SK-N-SH (cell line): Measurements from ENCODE around the gene METTL3. TPM values are rescaled to one million over a fixed set of nuclear protein-coding genes. Genes with fewer than 3 reads are reported as not detected.

Experiments
- CTCF ChIA-PET: fragments of 300-600, 350-600 bp; formaldehyde crosslinking; extraction: SDS; loops from one replicate; lab custom pipeline; 2021; lab: Yijun Ruan, JAX
- POLR2A ChIA-PET: fragments of 350-600 bp; sonication (Branson Sonifier 250); formaldehyde crosslinking; extraction: SDS; loops from one replicate; lab custom pipeline; 2020; ENCODE audit warnings: antibody characterized with exemption, inconsistent platforms; lab: Yijun Ruan, JAX
- DNase-seq: peaks from one replicate; pipeline ENCODE4 v3.0.0; 2012
- H2AFZ ChIP-seq: fragments of 200-600 bp; sonication (generic); 2 replicates; pipeline ENCODE4 v1.8.1; 2016; ENCODE audit warnings: antibody characterized with exemption, mild to moderate bottlenecking, low read depth
- H3F3A ChIP-seq: fragments of 200-600 bp; sonication (generic); replicated peaks from 2 replicates; pipeline ENCODE3; 2016; ENCODE audit warnings: antibody characterized with exemption, mild to moderate bottlenecking; ENCODE audit not compliant: insufficient read depth
- H3K27ac ChIP-seq, 2 experiments: fragments of 200-500 bp in 1 of 2; fragments of 200-600 bp in 1 of 2; sonication (Bioruptor generic) in 1 of 2; sonication (generic), shearing (Covaris generic) in 1 of 2; 2 replicates each; pipeline versions ENCODE4 v1.5.1 to v1.6.1; 2014 to 2016; ENCODE audit warnings: low read depth in 2 of 2, inconsistent platforms in 1 of 2, low read length in 1 of 2, mild to moderate bottlenecking in 1 of 2, mixed read lengths in 1 of 2
- H3K27me3 ChIP-seq: fragments of 200-600 bp; sonication (generic), shearing (Covaris generic); 2 replicates; pipeline ENCODE4 v1.6.1; 2016; ENCODE audit warnings: mixed run types; ENCODE audit not compliant: insufficient read depth
- H3K36me3 ChIP-seq, 2 experiments: fragments of 200-500 bp in 1 of 2; fragments of 200-600 bp in 1 of 2; sonication (Bioruptor generic) in 1 of 2; sonication (generic) in 1 of 2; replicated peaks in 1 of 2; 2 replicates each; pipeline versions ENCODE3 to v1.5.1; 2014 to 2016; ENCODE audit warnings: low read length in 1 of 2, mild to moderate bottlenecking in 1 of 2; ENCODE audit not compliant: insufficient read depth in 2 of 2, control insufficient read depth in 1 of 2
- H3K4me1 ChIP-seq, 2 experiments: fragments of 200-500 bp in 1 of 2; fragments of 200-600 bp in 1 of 2; sonication (Bioruptor generic) in 1 of 2; sonication (generic), shearing (Covaris generic) in 1 of 2; 2 replicates each; pipeline versions ENCODE4 v1.5.1 to v1.6.1; 2014 to 2016; ENCODE audit warnings: low read depth in 1 of 2, low read length in 1 of 2, mixed run types in 1 of 2; ENCODE audit not compliant: insufficient read depth in 2 of 2, control insufficient read depth in 1 of 2
- H3K4me2 ChIP-seq: fragments of 200-600 bp; sonication (generic), shearing (Covaris generic); 2 replicates; pipeline ENCODE4 v1.6.1; 2017; ENCODE audit warnings: mixed run types
- H3K4me3 ChIP-seq, 2 experiments: fragments of 200-500 bp in 1 of 2; fragments of 200-600 bp in 1 of 2; sonication (Bioruptor generic) in 1 of 2; sonication (generic), shearing (Covaris generic) in 1 of 2; 2 replicates each; pipeline versions ENCODE4 v1.5.1 to v1.8.1; 2014 to 2016; ENCODE audit warnings: low read depth in 2 of 2, inconsistent platforms in 1 of 2, low read length in 1 of 2, mild to moderate bottlenecking in 1 of 2, mixed read lengths in 1 of 2, moderate library complexity in 1 of 2
- H3K79me2 ChIP-seq: fragments of 200-600 bp; sonication (generic); 2 replicates; pipeline ENCODE4 v1.8.1; 2017; ENCODE audit warnings: mild to moderate bottlenecking; ENCODE audit not compliant: insufficient read depth
- H3K9ac ChIP-seq: fragments of 200-600 bp; sonication (generic); 2 replicates; pipeline ENCODE4 v1.6.1; 2017; ENCODE audit warnings: mixed run types
- H3K9me2 ChIP-seq: fragments of 200-600 bp; sonication (generic); 2 replicates; pipeline ENCODE4 v1.6.1; 2017; ENCODE audit warnings: mixed run types
- H3K9me3 ChIP-seq: fragments of 200-600 bp; sonication (generic); 2 replicates; pipeline ENCODE4 v1.6.1; 2017; ENCODE audit warnings: mixed run types, mild to moderate bottlenecking, moderate library complexity
- H4K20me1 ChIP-seq: fragments of 200-600 bp; sonication (generic); 2 replicates; pipeline ENCODE4 v1.6.1; 2017; ENCODE audit warnings: mild to moderate bottlenecking, mixed run types; ENCODE audit not compliant: insufficient read depth
- CHD2 ChIP-seq: fragments of 150-350 bp; IDR thresholded peaks from 2 replicates; pipeline ENCODE4 v1.6.1; 2018; ENCODE audit warnings: low read length; ENCODE audit not compliant: partially characterized antibody
- ELF1 ChIP-seq: IDR thresholded peaks from 2 replicates; pipeline ENCODE4 v1.4.0; 2012
- FOXJ3 ChIP-seq: sonication (generic); formaldehyde crosslinking; IDR thresholded peaks from 2 replicates; pipeline ENCODE4 v1.5.1; 2020; ENCODE audit warnings: mild to moderate bottlenecking, missing genetic modification reagents
- FOXM1 ChIP-seq: IDR thresholded peaks from 2 replicates; pipeline ENCODE4 v1.4.0; 2012; ENCODE audit warnings: low read depth, mild to moderate bottlenecking
- GABPA ChIP-seq: IDR thresholded peaks from 2 replicates; pipeline ENCODE4 v1.4.0; 2012; ENCODE audit warnings: low read depth, mild to moderate bottlenecking
- GATA2 ChIP-seq: sonication (generic); formaldehyde crosslinking; IDR thresholded peaks from 2 replicates; pipeline ENCODE4 v1.5.0; 2020; ENCODE audit warnings: mild to moderate bottlenecking, missing genetic modification reagents
- MXI1 ChIP-seq: IDR thresholded peaks from 2 replicates; pipeline ENCODE4 v1.6.1; 2012; ENCODE audit warnings: mild to moderate bottlenecking, low read depth, low read length, improper control_type of control experiment
- NFIC ChIP-seq: IDR thresholded peaks from 2 replicates; pipeline ENCODE4 v1.4.0; 2012; ENCODE audit warnings: borderline replicate concordance
- POLR2AphosphoS5 ChIP-seq: IDR thresholded peaks from 2 replicates; pipeline ENCODE4 v1.6.1; 2012; ENCODE audit warnings: low read depth, low read length
- RCOR1 ChIP-seq: fragments of 150-350 bp; IDR thresholded peaks from 2 replicates; pipeline ENCODE4 v1.6.1; 2017; ENCODE audit warnings: antibody characterized with exemption, low read length
- RFX5 ChIP-seq: IDR thresholded peaks from 2 replicates; pipeline ENCODE4 v1.6.1; 2012; ENCODE audit warnings: mild to moderate bottlenecking, improper control_type of control experiment, low read length
- SIN3A ChIP-seq: IDR thresholded peaks from 2 replicates; pipeline ENCODE4 v1.6.1; 2012; ENCODE audit warnings: low read depth, mild to moderate bottlenecking, low read length, moderate library complexity, borderline replicate concordance
- SMC3 ChIP-seq: IDR thresholded peaks from 2 replicates; pipeline ENCODE4 v1.6.1; 2012; ENCODE audit warnings: low read depth, low read length, improper control_type of control experiment
- TCF12 ChIP-seq: IDR thresholded peaks from 2 replicates; pipeline ENCODE4 v1.4.0; 2012
- WGBS: methylation state at CpG from one replicate; pipeline ENCODE4 v1.1.6; 2017; ENCODE audit warnings: low lambda C conversion rate; 5-methylcytosine and 5-hydroxymethylcytosine counted together
- polyA plus RNA-seq, 3 experiments: library from polyadenylated mRNA; depleted of rRNA; stranded (reverse); fragments of >200 nt; gene quantifications; 2 replicates each; pipeline ENCODE4 v1.2.3, GENCODE V29; 2012
- TF ChIP-seq, protein P1 (sequence below): fragments of 150-350 bp; IDR thresholded peaks from 2 replicates; pipeline ENCODE4 v1.6.1; 2017; ENCODE audit warnings: antibody characterized with exemption, low read length, low read depth, borderline replicate concordance
- TF ChIP-seq, protein P2 (sequence below): fragments of 150-350 bp; IDR thresholded peaks from 2 replicates; pipeline ENCODE4 v1.6.1; 2016; ENCODE audit warnings: mild to moderate bottlenecking, low read depth, low read length
- TF ChIP-seq, protein P3 (sequence below): IDR thresholded peaks from 2 replicates; pipeline ENCODE4 v1.4.0; 2012; ENCODE audit warnings: low read depth, borderline replicate concordance
- TF ChIP-seq, protein P4 (sequence below): IDR thresholded peaks from 2 replicates; pipeline ENCODE4 v1.4.0; 2012; ENCODE audit warnings: low read depth
- TF ChIP-seq, protein P5 (sequence below): IDR thresholded peaks from 2 replicates; pipeline ENCODE4 v1.6.1; 2012; ENCODE audit warnings: mild to moderate bottlenecking, low read depth, low read length, moderate library complexity

The METTL3 gene
- polyA plus RNA-seq, 1 of the 3 experiments (the other 2 are of a cell fraction): 118 TPM

DNA sequence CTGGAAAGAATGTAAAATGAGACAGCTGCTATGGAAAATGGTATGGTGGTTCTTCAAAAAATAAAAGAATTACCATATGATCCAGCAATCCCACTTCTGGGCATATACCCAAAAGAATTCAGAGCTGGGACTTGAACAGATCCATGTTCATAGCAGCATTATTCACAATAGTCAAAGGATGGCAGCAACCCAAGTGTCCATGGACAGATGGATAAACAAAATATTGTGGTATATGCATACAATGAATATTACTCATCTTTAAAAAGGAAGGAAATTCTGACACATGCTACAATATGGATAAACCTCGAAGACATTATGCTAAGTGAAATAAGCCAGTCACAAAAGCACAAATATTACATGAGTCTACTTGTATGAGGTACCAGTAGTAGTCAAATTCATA, 43.5 kb downstream of the METTL3 start (continued):
- TF ChIP-seq, protein P1, sequence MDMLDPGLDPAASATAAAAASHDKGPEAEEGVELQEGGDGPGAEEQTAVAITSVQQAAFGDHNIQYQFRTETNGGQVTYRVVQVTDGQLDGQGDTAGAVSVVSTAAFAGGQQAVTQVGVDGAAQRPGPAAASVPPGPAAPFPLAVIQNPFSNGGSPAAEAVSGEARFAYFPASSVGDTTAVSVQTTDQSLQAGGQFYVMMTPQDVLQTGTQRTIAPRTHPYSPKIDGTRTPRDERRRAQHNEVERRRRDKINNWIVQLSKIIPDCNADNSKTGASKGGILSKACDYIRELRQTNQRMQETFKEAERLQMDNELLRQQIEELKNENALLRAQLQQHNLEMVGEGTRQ: no peak
- peak; percentile 69 for TF ChIP-seq NFIC
- TF ChIP-seq GATA2 (CRISPR knock-in tag): no peak
- no peak for TF ChIP-seq MXI1
- no peak for TF ChIP-seq SIN3A
- TF ChIP-seq, protein P2, sequence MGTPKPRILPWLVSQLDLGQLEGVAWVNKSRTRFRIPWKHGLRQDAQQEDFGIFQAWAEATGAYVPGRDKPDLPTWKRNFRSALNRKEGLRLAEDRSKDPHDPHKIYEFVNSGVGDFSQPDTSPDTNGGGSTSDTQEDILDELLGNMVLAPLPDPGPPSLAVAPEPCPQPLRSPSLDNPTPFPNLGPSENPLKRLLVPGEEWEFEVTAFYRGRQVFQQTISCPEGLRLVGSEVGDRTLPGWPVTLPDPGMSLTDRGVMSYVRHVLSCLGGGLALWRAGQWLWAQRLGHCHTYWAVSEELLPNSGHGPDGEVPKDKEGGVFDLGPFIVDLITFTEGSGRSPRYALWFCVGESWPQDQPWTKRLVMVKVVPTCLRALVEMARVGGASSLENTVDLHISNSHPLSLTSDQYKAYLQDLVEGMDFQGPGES: no peak

DNA sequence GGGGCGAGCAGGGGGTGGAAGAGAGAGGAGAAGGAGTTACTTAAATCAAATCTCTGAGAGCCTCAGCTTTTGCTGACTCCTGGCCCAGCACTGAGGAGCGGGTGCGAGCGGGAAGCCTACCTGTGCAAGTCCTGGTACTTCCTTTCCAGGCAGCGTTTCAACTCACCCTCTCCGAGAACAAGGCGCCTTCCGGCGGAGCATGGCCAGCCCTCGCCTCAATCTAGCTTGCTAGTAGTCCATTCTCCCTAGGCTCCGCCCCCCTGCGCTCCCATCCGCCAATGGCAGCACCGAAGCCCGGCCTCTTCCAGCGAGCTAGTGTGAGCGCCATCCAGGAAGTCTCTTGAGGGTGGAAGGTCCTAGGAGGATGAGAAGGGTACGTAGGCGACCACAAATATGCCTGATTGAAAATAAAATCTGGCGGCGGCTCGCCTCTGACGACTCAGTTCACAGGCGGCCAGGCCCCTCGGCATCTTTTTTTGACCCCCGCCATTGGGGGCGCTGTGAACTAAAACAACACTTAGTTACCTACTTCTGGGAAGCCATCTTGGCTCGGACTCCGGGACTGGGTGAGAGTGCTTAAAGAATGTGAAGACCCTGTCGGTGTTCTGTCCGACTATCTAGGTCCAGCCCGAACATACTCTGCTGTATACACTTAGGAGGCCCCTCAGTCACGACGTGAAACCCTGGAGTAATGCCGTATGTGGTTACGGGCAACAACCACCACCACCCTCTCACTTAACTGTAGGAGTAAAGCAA, 55.0 kb downstream of the METTL3 start, which contains the start of gene CHD8:
TSS of gene CHD8 (minus strand) at position 212 of the 756 bp plus-strand sequence. CDS start 24,480 bp downstream, outside the sequence.
- DNase-seq: peak; percentile 95
- Histone ChIP-seq H3K9me2 (no peaks in the 10 kb centered on the region), H3K9ac (peak within 1 kb of the TSS; percentile 87), H3K9me3 (no peaks in the 10 kb centered on the region), H2AFZ (peak within 1 kb of the TSS; percentile 92), H3K36me3 (peaks cover 10 to 19% of the 10 kb centered on the region in 2 experiments), H3K4me2 (peak within 1 kb of the TSS; percentile 92), H3K27ac (peak within 1 kb of the TSS; percentile 91 to 96), H3F3A (peaks cover 14% of the 10 kb centered on the region), H3K4me3 (peak within 1 kb of the TSS; percentile 85 to 90), H3K79me2 (peaks cover 47% of the 10 kb centered on the region), H3K4me1 (peaks cover 0 to 4% of the 10 kb centered on the region in 2 experiments; a peak in 2 of 4 replicates), H4K20me1 (peaks cover 2% of the 10 kb centered on the region; the same call in 1 of the 2 replicates), H3K27me3 (no peaks in the 10 kb centered on the region)
- CTCF ChIA-PET: interaction anchor here (0.5 to 4.7 kb wide), 13 partner anchors 9 to 134 kb away, joined by 3 to 38 read pairs (median 4); partner anchors contain the start of genes RAB2B and TOX4
- POLR2A ChIA-PET: interaction anchor here (0.6 to 2.1 kb wide), 8 partner anchors 10 to 72 kb away, joined by 3 to 29 read pairs (median 4); partner anchors contain the start of genes RAB2B, SALL2, SUPT16H and TOX4
- 3% methylated on average over 27 of the region's 36 CpGs for WGBS
- peak; percentile 79 for TF ChIP-seq GABPA
- peak; percentile 70 for TF ChIP-seq POLR2AphosphoS5
- peak; percentile 4; the same call in 1 of the 2 replicates for TF ChIP-seq SMC3
- TF ChIP-seq RFX5: peak; percentile 56; the same call in 1 of the 2 replicates
- TF ChIP-seq, protein P1: no peak
- TF ChIP-seq CHD2: peak; percentile 92
- TF ChIP-seq, protein P3, sequence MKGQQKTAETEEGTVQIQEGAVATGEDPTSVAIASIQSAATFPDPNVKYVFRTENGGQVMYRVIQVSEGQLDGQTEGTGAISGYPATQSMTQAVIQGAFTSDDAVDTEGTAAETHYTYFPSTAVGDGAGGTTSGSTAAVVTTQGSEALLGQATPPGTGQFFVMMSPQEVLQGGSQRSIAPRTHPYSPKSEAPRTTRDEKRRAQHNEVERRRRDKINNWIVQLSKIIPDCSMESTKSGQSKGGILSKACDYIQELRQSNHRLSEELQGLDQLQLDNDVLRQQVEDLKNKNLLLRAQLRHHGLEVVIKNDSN: no peak
- TF ChIP-seq TCF12: peak; percentile 29; the same call in 1 of the 2 replicates
- no peak for TF ChIP-seq FOXM1
- peak; percentile 65 for TF ChIP-seq RCOR1
- TF ChIP-seq, protein P4, sequence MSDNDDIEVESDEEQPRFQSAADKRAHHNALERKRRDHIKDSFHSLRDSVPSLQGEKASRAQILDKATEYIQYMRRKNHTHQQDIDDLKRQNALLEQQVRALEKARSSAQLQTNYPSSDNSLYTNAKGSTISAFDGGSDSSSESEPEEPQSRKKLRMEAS: peak; percentile 77
- TF ChIP-seq, protein P2: 0 out of 2 replicates have a peak, but pooled peaks have one; percentile 22
- TF ChIP-seq ELF1: peak; percentile 98
- TF ChIP-seq FOXJ3 (CRISPR knock-in tag): no peak
- peak; percentile 21; the same call in 1 of the 2 replicates for TF ChIP-seq SIN3A
- TF ChIP-seq, protein P5, sequence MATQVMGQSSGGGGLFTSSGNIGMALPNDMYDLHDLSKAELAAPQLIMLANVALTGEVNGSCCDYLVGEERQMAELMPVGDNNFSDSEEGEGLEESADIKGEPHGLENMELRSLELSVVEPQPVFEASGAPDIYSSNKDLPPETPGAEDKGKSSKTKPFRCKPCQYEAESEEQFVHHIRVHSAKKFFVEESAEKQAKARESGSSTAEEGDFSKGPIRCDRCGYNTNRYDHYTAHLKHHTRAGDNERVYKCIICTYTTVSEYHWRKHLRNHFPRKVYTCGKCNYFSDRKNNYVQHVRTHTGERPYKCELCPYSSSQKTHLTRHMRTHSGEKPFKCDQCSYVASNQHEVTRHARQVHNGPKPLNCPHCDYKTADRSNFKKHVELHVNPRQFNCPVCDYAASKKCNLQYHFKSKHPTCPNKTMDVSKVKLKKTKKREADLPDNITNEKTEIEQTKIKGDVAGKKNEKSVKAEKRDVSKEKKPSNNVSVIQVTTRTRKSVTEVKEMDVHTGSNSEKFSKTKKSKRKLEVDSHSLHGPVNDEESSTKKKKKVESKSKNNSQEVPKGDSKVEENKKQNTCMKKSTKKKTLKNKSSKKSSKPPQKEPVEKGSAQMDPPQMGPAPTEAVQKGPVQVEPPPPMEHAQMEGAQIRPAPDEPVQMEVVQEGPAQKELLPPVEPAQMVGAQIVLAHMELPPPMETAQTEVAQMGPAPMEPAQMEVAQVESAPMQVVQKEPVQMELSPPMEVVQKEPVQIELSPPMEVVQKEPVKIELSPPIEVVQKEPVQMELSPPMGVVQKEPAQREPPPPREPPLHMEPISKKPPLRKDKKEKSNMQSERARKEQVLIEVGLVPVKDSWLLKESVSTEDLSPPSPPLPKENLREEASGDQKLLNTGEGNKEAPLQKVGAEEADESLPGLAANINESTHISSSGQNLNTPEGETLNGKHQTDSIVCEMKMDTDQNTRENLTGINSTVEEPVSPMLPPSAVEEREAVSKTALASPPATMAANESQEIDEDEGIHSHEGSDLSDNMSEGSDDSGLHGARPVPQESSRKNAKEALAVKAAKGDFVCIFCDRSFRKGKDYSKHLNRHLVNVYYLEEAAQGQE: no peak
